Epithelial cell of proximal tubule (primary cell): ENCODE measurements around the gene POLR3A. TPM values are rescaled to one million over a fixed set of nuclear protein-coding genes. Genes with fewer than 3 reads are reported as not detected.
"Not testable (repeated sequence)": the region's sequence is repeated elsewhere in the genome, so short reads cannot be mapped to it uniquely, and the experiment has no call there.

Source experiments
- DNase-seq: peaks from one replicate; pipeline ENCODE4 v3.0.0-alpha.2; 2011; ENCODE audit warnings: low read depth
- H3K4me3 ChIP-seq: 2 replicates; pipeline ENCODE4 v1.5.1; 2011; ENCODE audit warnings: low read depth, mild to moderate bottlenecking, low read length
- CTCF ChIP-seq: conservative IDR thresholded peaks from 2 replicates; pipeline ENCODE4 v1.5.1; 2012; ENCODE audit warnings: low read depth, mild to moderate bottlenecking, low read length
- total RNA-seq: library from RNA; depleted of rRNA; stranded (reverse); fragments of >200 nt; gene quantifications from 2 replicates; pipeline ENCODE4 v1.2.3, GENCODE V29; 2015

POLR3A gene
- total RNA-seq, 1 donor from 2014 or later, result 14.0 TPM

- no peak overlapping the region for H3K4me3 ChIP-seq
- DNase-seq, result no peak
- TF ChIP-seq CTCF, result no peak
Observed at GRCh38 chr10:78069151-78069550, 39.8 kb upstream of the POLR3A start.

- no peak for DNase-seq
- TF ChIP-seq CTCF, result no peak
- no peak overlapping the region for H3K4me3 ChIP-seq
Observed at GRCh38 chr10:78066728-78067430, 37.6 kb upstream of the POLR3A start.

- no peak overlapping the region for H3K4me3 ChIP-seq
- no peak for TF ChIP-seq CTCF
- DNase-seq, result no peak
Observed at GRCh38 chr10:78066012-78066411, 36.7 kb upstream of the POLR3A start.

- no peak for DNase-seq
- TF ChIP-seq CTCF, result no peak
- H3K4me3 ChIP-seq, result no peak overlapping the region
Observed at GRCh38 chr10:78065611-78066010, 36.3 kb upstream of the POLR3A start.

- not testable (repeated sequence) for DNase-seq
Observed at GRCh38 chr10:78064919-78065318, 35.6 kb upstream of the POLR3A start.

GRCh38 chr10:78063236-78063635 lies 33.9 kb upstream of the POLR3A start:
- no peak for DNase-seq
- no peak overlapping the region for H3K4me3 ChIP-seq
- TF ChIP-seq CTCF, result no peak

More at GRCh38 chr10:78064919-78065318, 35.6 kb upstream of the POLR3A start:
- not testable (repeated sequence) for H3K4me3 ChIP-seq

GRCh38 chr10:78062296-78062695 lies 33.0 kb upstream of the POLR3A start:
- no peak for DNase-seq
- no peak overlapping the region for H3K4me3 ChIP-seq
- no peak for TF ChIP-seq CTCF
